GM19455 (cell line): ENCODE results near the gene SIX3.

Experiments
- ATAC-seq: cut with Tn5 transposase; IDR thresholded peaks from one replicate; pipeline ENCODE4 v1.9.1; 2021; ENCODE audit not compliant: unreplicated experiment

Gene SIX3

GRCh38 chr2:44942304-44943030 is 965 bp downstream of the SIX3 start:
- no peak for ATAC-seq

- no peak for ATAC-seq
Observed at GRCh38 chr2:44943031-44943692, 1.7 kb downstream of the SIX3 start.

- no peak for ATAC-seq
Observed at GRCh38 chr2:44943693-44944101, 2.2 kb downstream of the SIX3 start.

- no peak for ATAC-seq
Observed at GRCh38 chr2:44944102-44944951, 2.8 kb downstream of the SIX3 start.

GRCh38 chr2:44944952-44945612 is 3.6 kb downstream of the SIX3 start:
- ATAC-seq = no peak

GRCh38 chr2:44945676-44946371 is 4.3 kb downstream of the SIX3 start:
- no peak for ATAC-seq

GRCh38 chr2:44946372-44947027 is 5.0 kb downstream of the SIX3 start:
- no peak for ATAC-seq

- no peak for ATAC-seq
Observed at GRCh38 chr2:44947028-44947375, 5.5 kb downstream of the SIX3 start.

GRCh38 chr2:44948565-44949328 is 7.2 kb downstream of the SIX3 start:
- ATAC-seq = no peak

- ATAC-seq = no peak
Observed at GRCh38 chr2:44949329-44950151, 8.0 kb downstream of the SIX3 start.

GRCh38 chr2:44950646-44951045 is 9.1 kb downstream of the SIX3 start:
- ATAC-seq = no peak

- no peak for ATAC-seq
Observed at GRCh38 chr2:44951124-44951523, 9.6 kb downstream of the SIX3 start.

GRCh38 chr2:44951714-44952113 is 10.2 kb downstream of the SIX3 start:
- no peak for ATAC-seq

- no peak for ATAC-seq
Observed at GRCh38 chr2:44952143-44952805, 10.8 kb downstream of the SIX3 start.

GRCh38 chr2:44952806-44953498 is 11.4 kb downstream of the SIX3 start:
- no peak for ATAC-seq

GRCh38 chr2:44953499-44953883 is 12.0 kb downstream of the SIX3 start:
- ATAC-seq = no peak

- no peak for ATAC-seq
Observed at GRCh38 chr2:44954447-44954888, 13.0 kb downstream of the SIX3 start.
